Fibroblast of villous mesenchyme (primary cell): ENCODE measurements around the gene TROAP. TPM values are rescaled to one million over a fixed set of nuclear protein-coding genes. Genes with fewer than 3 reads are reported as not detected.
"Not testable (repeated sequence)": the region's sequence is repeated elsewhere in the genome, so short reads cannot be mapped to it uniquely, and the experiment has no call there.

Experiments
- DNase-seq: peaks from one replicate; pipeline ENCODE4 v3.0.0-alpha.2; 2010; ENCODE audit warnings: low read depth
- H3K4me3 ChIP-seq: 2 replicates; pipeline ENCODE4 v1.5.1; 2011; ENCODE audit warnings: low read depth, mild to moderate bottlenecking, low read length
- total RNA-seq: library from RNA; depleted of rRNA; stranded (reverse); fragments of >200 nt; gene quantifications from 2 replicates; pipeline ENCODE4 v1.2.3, GENCODE V29; 2012
- TF ChIP-seq, protein P1 (sequence below): IDR thresholded peaks from 2 replicates; pipeline ENCODE4 v1.5.1; 2012; ENCODE audit warnings: low read depth, mild to moderate bottlenecking, low read length; ENCODE audit not compliant: insufficient read depth

Gene TROAP
- total RNA-seq, 1 donor, result 14.7 TPM

DNA sequence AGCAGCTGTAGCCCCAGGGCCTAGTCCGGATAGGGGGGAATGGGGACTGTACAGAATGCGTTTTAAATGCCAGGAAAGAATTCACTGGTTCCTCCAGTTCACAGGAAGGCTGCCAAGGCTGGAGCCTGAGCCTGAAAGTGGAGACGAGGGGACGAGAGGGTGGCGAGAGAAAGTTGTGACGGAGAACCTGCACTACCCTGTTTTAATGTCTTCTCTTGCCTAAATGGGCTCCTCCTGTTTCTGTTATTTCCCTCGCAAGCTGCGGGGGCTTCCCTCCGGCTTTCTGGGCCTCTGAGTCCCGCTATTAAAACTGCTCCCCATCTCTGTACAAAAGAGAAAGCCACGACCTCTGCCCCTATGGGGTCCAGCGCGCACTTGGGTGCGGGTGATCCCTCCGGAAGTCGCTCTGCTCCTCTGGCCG is 9.4 kb downstream of the TROAP start:
- TF ChIP-seq, protein P1, sequence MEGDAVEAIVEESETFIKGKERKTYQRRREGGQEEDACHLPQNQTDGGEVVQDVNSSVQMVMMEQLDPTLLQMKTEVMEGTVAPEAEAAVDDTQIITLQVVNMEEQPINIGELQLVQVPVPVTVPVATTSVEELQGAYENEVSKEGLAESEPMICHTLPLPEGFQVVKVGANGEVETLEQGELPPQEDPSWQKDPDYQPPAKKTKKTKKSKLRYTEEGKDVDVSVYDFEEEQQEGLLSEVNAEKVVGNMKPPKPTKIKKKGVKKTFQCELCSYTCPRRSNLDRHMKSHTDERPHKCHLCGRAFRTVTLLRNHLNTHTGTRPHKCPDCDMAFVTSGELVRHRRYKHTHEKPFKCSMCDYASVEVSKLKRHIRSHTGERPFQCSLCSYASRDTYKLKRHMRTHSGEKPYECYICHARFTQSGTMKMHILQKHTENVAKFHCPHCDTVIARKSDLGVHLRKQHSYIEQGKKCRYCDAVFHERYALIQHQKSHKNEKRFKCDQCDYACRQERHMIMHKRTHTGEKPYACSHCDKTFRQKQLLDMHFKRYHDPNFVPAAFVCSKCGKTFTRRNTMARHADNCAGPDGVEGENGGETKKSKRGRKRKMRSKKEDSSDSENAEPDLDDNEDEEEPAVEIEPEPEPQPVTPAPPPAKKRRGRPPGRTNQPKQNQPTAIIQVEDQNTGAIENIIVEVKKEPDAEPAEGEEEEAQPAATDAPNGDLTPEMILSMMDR, result no peak
- DNase-seq, result no peak
- no peak overlapping the region for H3K4me3 ChIP-seq

DNA sequence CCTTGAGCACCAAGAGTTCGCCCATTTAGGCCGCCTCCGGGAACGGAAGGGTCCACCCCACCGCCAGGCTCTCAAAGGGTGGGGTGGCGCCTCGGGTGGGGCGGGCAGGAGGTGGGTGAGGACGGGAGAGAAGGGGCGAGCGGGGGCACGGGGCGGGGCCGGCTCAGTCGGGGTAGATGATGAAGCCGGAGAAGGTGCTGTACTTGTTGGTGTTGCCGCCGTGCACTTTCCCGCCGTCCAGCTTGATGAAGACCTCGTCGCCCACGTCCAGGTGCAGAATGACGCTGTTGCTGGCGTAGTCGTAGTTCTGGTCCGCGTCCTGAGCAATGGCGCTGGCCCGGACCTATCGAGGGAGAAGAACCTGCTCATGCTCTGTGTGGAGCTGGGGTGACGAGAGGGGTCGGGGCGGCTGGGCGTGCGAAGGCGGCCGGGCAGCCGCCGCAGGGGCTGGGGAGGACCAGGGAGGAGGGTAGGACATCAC is 9.9 kb downstream of the TROAP start:
- H3K4me3 ChIP-seq, result no peak overlapping the region
- DNase-seq, result no peak
- TF ChIP-seq, protein P1, result no peak

DNA sequence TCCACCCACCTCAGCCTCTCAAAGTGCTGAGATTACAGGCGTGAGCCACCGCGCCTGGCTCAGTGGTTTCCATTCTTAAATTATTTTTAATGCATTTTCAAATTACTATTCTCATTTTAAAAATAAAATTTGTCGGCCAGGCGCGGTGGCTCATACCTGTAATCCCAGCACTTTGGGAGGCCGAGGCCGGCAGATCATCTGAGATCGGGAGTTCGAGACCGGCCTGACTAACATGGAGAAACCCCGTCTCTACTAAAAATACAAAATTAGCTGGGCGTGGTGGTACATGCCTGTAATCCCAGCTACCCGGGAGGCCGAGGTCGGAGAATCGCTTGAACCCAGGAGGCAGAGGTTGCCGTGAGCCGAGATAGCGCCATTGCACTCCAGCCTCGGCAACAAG is 10.7 kb downstream of the TROAP start:
- H3K4me3 ChIP-seq, DNase-seq: not testable (repeated sequence)

DNA sequence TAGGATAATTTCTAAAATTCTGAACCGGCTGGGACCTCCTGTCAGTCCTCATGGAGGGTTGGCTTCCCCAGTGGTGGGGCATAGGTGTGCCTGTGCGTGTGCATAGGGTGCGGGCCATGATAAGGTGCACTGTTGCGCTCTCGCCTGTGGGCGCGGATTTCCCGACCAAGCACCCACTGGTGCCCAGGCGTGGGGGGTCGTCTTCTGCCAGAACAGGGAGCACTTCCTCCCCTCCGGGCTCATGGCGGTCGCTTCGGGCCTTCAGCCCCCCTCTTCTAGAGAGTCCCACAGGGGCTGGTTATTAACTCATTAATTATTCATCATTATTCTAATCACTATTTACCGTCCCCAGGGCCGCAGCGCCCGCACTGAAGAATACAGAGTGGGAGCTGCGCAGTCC is 11.2 kb downstream of the TROAP start:
- TF ChIP-seq, protein P1, result no peak
- DNase-seq, result no peak
- no peak overlapping the region for H3K4me3 ChIP-seq

DNA sequence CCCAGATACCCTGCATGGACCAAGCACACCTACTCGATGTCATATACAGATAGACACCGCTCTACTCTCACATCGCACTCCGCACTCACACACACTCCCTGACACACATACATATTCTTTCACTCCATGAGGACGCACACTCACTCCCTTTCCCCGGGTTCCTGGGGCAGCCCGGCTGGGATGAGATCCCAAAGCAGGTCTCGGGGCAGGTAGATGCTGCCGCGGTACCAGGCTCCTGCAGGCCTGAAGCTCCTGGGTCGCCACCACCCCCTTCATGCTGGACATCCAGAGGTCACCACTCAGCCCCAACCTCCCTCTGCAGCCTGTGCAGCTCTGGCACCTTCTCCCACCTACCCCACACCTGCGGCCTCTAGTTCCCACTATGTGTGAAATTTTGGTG is 11.6 kb downstream of the TROAP start:
- no peak for DNase-seq
- H3K4me3 ChIP-seq, result no peak overlapping the region
- TF ChIP-seq, protein P1, result no peak

DNA sequence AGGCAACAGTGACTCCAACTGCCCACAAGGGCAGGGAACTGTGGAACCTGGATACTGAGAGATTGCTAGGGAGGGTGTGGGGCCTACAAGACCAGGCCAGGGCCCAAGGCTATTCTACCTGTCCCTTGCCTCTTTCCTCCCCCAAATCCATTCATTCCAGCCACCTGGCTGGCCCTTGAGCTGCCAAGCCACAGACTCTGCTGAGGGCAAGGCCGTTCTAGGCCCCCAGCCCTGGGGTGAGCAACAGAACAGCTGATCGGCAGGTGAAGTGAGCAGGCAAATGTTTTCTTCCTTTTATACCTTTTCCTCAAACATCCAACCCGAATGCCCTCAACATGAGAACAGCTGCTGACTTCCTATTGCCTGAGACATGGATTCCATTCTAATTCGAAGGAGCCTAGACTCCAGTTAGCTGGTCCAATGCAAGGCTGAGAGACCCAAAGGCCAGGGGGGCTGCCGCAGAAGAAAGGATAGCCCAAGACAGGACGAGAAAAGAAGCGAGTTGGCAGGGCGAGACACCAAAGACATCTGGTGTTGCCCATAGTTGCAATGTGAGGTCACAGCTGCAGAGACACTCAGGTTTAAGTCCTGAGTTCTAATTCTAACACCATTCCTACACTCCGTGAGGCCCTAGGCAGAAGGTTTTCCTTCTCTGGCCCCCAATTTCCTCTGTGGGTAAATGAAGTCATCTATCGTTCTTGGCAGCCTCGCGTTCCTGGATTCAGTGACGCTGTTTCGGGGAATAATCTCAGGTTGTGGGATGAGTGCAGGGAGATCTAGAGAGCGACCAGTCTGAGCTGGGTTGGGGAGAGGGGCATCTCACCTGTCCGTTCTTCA is 12.3 kb downstream of the TROAP start:
- H3K4me3 ChIP-seq, result no peak overlapping the region
- no peak for DNase-seq
- TF ChIP-seq, protein P1, result no peak

DNA sequence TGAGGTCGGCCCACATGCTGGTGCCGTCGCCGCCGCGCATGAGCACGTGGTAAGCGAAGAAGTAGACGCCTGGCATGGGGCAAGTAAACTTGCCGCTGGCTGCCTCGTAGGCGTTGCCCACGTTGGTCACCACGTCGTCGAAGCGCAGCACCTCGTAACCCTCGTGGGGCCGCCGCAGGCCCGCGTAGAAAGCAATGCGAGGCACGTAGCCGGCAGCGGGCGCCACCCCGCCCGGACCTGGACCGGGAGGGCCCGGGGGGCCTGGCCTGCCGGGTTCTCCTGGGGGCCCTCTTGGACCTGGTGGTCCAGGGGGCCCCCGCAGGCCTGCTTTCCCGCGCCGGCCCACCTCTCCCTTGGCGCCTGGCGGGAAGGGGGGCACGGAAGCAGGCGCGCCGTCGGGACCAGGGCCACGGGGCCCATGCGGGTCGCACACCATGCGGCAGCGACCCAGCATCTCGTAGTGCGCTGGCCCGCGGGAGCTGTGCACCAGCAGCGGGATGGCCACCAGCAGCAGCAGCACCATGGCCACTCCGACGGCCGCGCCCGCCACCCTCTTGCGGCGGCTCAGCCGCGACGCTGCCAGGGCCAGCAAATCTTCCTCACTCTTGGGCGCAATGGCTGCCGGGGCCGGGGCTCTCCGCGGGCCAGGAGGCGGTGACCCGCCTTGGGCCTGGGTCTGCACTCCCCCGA is 13.0 kb downstream of the TROAP start:
- no peak overlapping the region for H3K4me3 ChIP-seq
- TF ChIP-seq, protein P1, result no peak
- no peak for DNase-seq
